NT2/D1 (cell line): ENCODE measurements around the gene CD55.

Experiments used
- DNase-seq: peaks from one replicate; pipeline ENCODE4 v3.0.0-alpha.2; 2011; ENCODE audit warnings: low read depth, low spot score
- H3K27me3 ChIP-seq: 2 replicates; pipeline ENCODE4 v1.6.0; 2011; ENCODE audit warnings: mild to moderate bottlenecking; ENCODE audit not compliant: insufficient read length, insufficient read depth
- H3K36me3 ChIP-seq: 2 replicates; pipeline ENCODE4 v1.6.1; 2011; ENCODE audit warnings: mild to moderate bottlenecking, low read length, mixed read lengths; ENCODE audit not compliant: insufficient read depth, insufficient read length
- H3K4me1 ChIP-seq: 2 replicates; pipeline ENCODE4 v1.5.1; 2011; ENCODE audit not compliant: insufficient read depth, insufficient read length
- H3K4me3 ChIP-seq: 2 replicates; pipeline ENCODE4 v1.5.1; 2011; ENCODE audit warnings: low read depth; ENCODE audit not compliant: insufficient read length
- H3K9ac ChIP-seq: 2 replicates; pipeline ENCODE4 v1.6.0; 2011; ENCODE audit warnings: low read depth; ENCODE audit not compliant: insufficient read length
- H3K9me3 ChIP-seq: 2 replicates; pipeline ENCODE4 v1.5.1; 2011; ENCODE audit warnings: mild to moderate bottlenecking, low read length; ENCODE audit not compliant: insufficient read depth
- SUZ12 ChIP-seq: IDR thresholded peaks from 2 replicates; pipeline ENCODE4 v1.6.1; 2011; ENCODE audit not compliant: insufficient read length, insufficient read depth; ENCODE audit errors: extremely low read depth
- YY1 ChIP-seq: IDR thresholded peaks from 2 replicates; pipeline ENCODE4 v1.6.1; 2011; ENCODE audit not compliant: insufficient read length, insufficient read depth
- ZNF274 ChIP-seq: IDR thresholded peaks from 2 replicates; pipeline ENCODE4 v1.6.1; 2011; ENCODE audit warnings: mild to moderate bottlenecking, low read depth, low read length

Gene CD55

DNA sequence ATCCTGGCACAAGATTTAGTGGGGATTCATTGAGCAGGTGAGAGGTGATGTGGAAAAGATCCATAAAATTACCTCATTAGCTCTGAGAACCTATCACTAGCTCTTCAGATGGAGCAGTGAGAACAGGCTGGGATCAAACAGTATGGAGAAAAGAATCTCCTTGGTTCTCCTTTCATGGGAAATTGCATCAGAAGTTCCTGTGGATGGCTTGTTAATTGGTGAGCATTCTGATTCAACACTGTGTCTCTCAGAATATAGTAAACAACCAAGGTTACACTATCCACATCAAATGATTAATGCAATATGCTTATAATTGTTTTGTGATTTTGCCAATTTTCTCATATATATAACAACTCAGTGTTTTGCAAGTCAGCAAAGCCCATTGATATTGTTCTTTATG, 8.3 kb upstream of the CD55 start:
- no peaks in the 10 kb centered on the region for H3K36me3 ChIP-seq
- no peak overlapping the region for H3K9ac ChIP-seq
- H3K4me3 ChIP-seq: no peak overlapping the region
- H3K27me3 ChIP-seq: no peaks in the 10 kb centered on the region
- no peaks in the 10 kb centered on the region for H3K4me1 ChIP-seq
- no peak for TF ChIP-seq YY1
- no peak for TF ChIP-seq ZNF274
- no peak for TF ChIP-seq SUZ12
- DNase-seq: no peak
- no peaks in the 10 kb centered on the region for H3K9me3 ChIP-seq

DNA sequence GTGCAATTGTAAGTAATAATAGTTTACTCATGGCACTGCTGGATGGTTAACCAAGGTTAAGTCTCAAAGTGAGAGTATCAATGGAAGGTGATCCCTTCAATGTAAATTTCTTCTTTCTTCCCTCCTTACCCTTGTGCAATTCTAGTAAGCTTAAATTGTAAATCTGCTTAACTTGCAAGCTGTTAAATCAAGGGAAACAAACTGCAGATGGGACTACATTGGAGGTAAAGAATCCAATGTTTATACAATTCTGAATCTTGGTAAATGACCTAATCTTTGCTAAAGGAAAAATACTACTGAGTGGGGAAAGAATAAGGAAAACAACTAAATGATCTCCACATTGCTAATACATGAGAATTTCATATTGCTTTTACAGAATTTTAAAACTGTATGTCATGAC, 6.7 kb upstream of the CD55 start:
- no peak for DNase-seq
- Histone ChIP-seq H3K27me3 (no peaks in the 10 kb centered on the region), H3K4me1 (no peaks in the 10 kb centered on the region), H3K9me3 (no peaks in the 10 kb centered on the region), H3K36me3 (no peaks in the 10 kb centered on the region), H3K4me3 (no peak overlapping the region), H3K9ac (no peak overlapping the region)
- TF ChIP-seq YY1 (no peak), SUZ12 (no peak), ZNF274 (no peak)

- Histone ChIP-seq H3K4me1 (no peaks in the 10 kb centered on the region), H3K36me3 (no peaks in the 10 kb centered on the region), H3K4me3 (no peak overlapping the region), H3K9me3 (no peaks in the 10 kb centered on the region), H3K27me3 (no peaks in the 10 kb centered on the region), H3K9ac (no peak overlapping the region)
- DNase-seq: no peak
- TF ChIP-seq SUZ12 (no peak), YY1 (no peak), ZNF274 (no peak)
Measured at GRCh38 chr1:207315435-207315834, 6.0 kb upstream of the CD55 start.

- H3K4me3 ChIP-seq: no peak overlapping the region
- no peak for TF ChIP-seq YY1
- TF ChIP-seq SUZ12: no peak
- TF ChIP-seq ZNF274: no peak
- no peaks in the 10 kb centered on the region for H3K36me3 ChIP-seq
- DNase-seq: no peak
- no peak overlapping the region for H3K9ac ChIP-seq
- no peaks in the 10 kb centered on the region for H3K27me3 ChIP-seq
- no peaks in the 10 kb centered on the region for H3K9me3 ChIP-seq
- no peaks in the 10 kb centered on the region for H3K4me1 ChIP-seq
Measured at GRCh38 chr1:207316141-207316540, 5.3 kb upstream of the CD55 start.

DNA sequence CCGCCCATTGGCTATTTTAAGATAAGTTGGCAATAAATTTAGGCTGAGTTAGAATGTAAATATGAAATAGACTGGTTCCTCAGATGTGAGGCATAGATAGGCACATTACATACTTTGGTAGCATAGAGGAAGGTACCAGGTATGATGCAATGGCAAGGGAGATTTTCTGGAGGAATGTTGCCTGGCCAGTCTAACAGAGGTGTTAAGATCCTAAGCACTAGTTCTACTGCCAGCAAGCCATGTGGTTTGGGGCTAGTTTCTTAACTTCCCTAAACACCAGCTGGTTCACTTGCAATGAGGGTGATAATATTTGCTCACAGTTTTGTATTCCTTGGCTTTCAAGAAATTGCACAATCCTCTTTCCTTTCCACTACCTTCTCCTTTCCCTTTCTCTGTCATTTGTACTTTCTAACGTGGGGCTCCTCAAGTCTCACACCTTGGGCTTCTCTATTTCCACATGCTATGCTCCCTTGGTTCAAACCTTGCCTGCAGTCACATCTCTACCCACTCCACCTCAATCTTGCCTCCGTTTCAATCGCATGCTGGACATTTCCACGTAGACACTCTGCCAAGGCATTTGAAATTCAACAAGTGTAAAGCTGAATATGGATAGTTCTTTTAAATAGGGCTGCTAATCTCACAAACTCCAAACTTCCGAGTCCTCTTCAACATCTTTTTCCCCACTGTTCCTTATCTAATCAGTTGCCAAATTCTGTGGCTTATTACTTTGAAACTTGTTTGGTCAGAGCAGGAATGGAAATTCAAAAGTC, 4.7 kb upstream of the CD55 start:
- H3K36me3 ChIP-seq: no peaks in the 10 kb centered on the region
- TF ChIP-seq ZNF274 (no peak), YY1 (no peak), SUZ12 (no peak)
- H3K9ac ChIP-seq: no peak overlapping the region
- no peak overlapping the region for H3K4me3 ChIP-seq
- H3K4me1 ChIP-seq: no peaks in the 10 kb centered on the region
- H3K9me3 ChIP-seq: no peaks in the 10 kb centered on the region
- DNase-seq: no peak
- no peaks in the 10 kb centered on the region for H3K27me3 ChIP-seq

GRCh38 chr1:207317561-207317960, 3.9 kb upstream of the CD55 start:
- no peaks in the 10 kb centered on the region for H3K36me3 ChIP-seq
- H3K9ac ChIP-seq: no peak overlapping the region
- TF ChIP-seq SUZ12 (no peak), ZNF274 (no peak), YY1 (no peak)
- H3K9me3 ChIP-seq: no peaks in the 10 kb centered on the region
- H3K4me1 ChIP-seq: no peaks in the 10 kb centered on the region
- DNase-seq: no peak
- H3K4me3 ChIP-seq: no peak overlapping the region
- H3K27me3 ChIP-seq: no peaks in the 10 kb centered on the region

DNA sequence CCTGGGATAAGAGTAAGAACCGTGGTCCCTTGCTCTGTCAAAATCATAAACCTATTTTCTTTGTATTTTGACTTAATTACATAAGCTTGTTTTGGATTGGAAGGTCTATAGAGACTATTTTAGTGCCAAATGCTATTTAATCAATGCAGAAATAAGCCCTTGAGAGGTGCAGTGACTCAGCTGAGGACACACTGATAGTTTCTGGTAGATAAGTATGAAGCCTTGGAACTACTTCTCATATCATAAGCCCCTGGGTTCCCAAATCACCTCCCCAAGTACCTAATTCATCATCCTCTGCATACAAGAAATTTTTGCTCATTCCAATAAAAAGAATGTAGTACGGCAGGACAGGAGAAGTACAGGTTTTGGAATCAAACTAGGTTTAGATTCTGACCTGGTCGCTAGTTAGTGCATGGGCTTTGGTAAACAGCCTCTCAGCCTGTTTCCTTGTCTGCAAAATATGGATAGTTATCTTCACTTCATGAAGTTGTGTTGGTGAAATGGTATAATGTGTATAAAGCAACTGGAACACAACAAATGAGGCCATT, 3.3 kb upstream of the CD55 start:
- TF ChIP-seq ZNF274: no peak
- TF ChIP-seq SUZ12: no peak
- no peak for TF ChIP-seq YY1
- Histone ChIP-seq H3K27me3 (no peaks in the 10 kb centered on the region), H3K4me1 (no peaks in the 10 kb centered on the region), H3K36me3 (no peaks in the 10 kb centered on the region), H3K9ac (no peak overlapping the region), H3K4me3 (no peak overlapping the region), H3K9me3 (no peaks in the 10 kb centered on the region)
- DNase-seq: no peak
